Right renal cortex interstitium (tissue), 3 donors: ENCODE measurements around the gene LRRC26. TPM values are rescaled to one million over a fixed set of nuclear protein-coding genes. Genes with fewer than 3 reads are reported as not detected.
"Not testable (repeated sequence)": the region's sequence is repeated elsewhere in the genome, so short reads cannot be mapped to it uniquely, and the experiment has no call there.

ENCODE experiments used
- DNase-seq, 3 donors: peaks; one replicate each; pipeline ENCODE4 v3.0.0-alpha.2; 2013; ENCODE audit warnings: low read depth in 3 of 3, low spot score in 2 of 3
- polyA plus RNA-seq, 3 donors: library from polyadenylated mRNA; unstranded; fragments of 120-200 nt; gene quantifications; one replicate each; pipeline ENCODE4 v1.2.1, GENCODE V29; 2013; ENCODE audit not compliant: insufficient read length in 3 of 3

The LRRC26 gene
- polyA plus RNA-seq, 3 donors = not detected

- DNase-seq = not testable (repeated sequence)
These were observed 47.7 kb downstream of the LRRC26 start for GRCh38 chr9:137121927-137122795.

Other genes with a start within 250 kb of the LRRC26 start
- gene FBXW5, start 225.3 kb downstream of the LRRC26 start, polyA plus RNA-seq = 10 to 100 TPM; 32.5 to 43.5 (median 38.4) TPM
- under 1 TPM; 0.28 to 0.58 (median 0.46) TPM for gene C8G, start 224.8 kb downstream of the LRRC26 start, polyA plus RNA-seq
- 10 to 100 TPM; 13.1 to 18.8 (median 15.9) TPM for gene LCN12, start 217.8 kb downstream of the LRRC26 start, polyA plus RNA-seq
- 10 to 100 TPM; 20.9 to 29.3 (median 25.4) TPM for gene PTGDS, start 192.5 kb downstream of the LRRC26 start, polyA plus RNA-seq
- gene LCNL1, start 187.1 kb downstream of the LRRC26 start, polyA plus RNA-seq = under 1 TPM; 0.03 to 0.23 (median 0.12) TPM
- 10 to 100 TPM; 22.3 to 27.0 (median 24.4) TPM for gene PAXX, start 177.6 kb downstream of the LRRC26 start, polyA plus RNA-seq
- under 1 TPM in 2 of 3 donors, not detected in 1; 0.36 to 0.38 TPM for gene CLIC3, start 173.5 kb downstream of the LRRC26 start, polyA plus RNA-seq
- 10 to 100 TPM; 42.0 to 49.0 (median 46.3) TPM for gene ABCA2, start 141.8 kb downstream of the LRRC26 start, polyA plus RNA-seq
- gene FUT7, start 138.0 kb downstream of the LRRC26 start, polyA plus RNA-seq = under 1 TPM in 1 of 3 donors, not detected in 2; 0.06 TPM
- 10 to 100 TPM; 16.3 to 20.1 (median 18.7) TPM for gene NPDC1, start 123.9 kb downstream of the LRRC26 start, polyA plus RNA-seq
- gene ENTPD2, start 116.0 kb downstream of the LRRC26 start, polyA plus RNA-seq = 1 to 10 TPM; 2.9 to 3.9 (median 3.3) TPM
- 1 to 10 TPM; 5.4 to 6.2 (median 5.9) TPM for gene SAPCD2, start 99.5 kb downstream of the LRRC26 start, polyA plus RNA-seq
- gene UAP1L1, start 92.5 kb downstream of the LRRC26 start, polyA plus RNA-seq = 1 to 10 TPM; 3.5 to 5.4 (median 3.8) TPM
- 10 to 100 TPM; 43.6 to 48.3 (median 47.0) TPM for gene MAN1B1, start 83.1 kb downstream of the LRRC26 start, polyA plus RNA-seq
- 10 to 100 TPM; 11.8 to 19.8 (median 11.9) TPM for gene DPP7, start 55.3 kb downstream of the LRRC26 start, polyA plus RNA-seq
- not detected for gene GRIN1, start 30.9 kb downstream of the LRRC26 start, polyA plus RNA-seq
- not detected for gene TMEM210, start 2.0 kb upstream of the LRRC26 start, polyA plus RNA-seq
- gene ANAPC2, start 18.5 kb upstream of the LRRC26 start, polyA plus RNA-seq = 10 to 100 TPM; 29.1 to 34.5 (median 31.9) TPM
- gene SSNA1, start 18.6 kb upstream of the LRRC26 start, polyA plus RNA-seq = 10 to 100 TPM; 41.4 to 52.2 (median 43.2) TPM
- gene TPRN, start 30.7 kb upstream of the LRRC26 start, polyA plus RNA-seq = 10 to 100 TPM; 12.8 to 15.5 (median 13.2) TPM
- 10 to 100 TPM; 39.7 to 44.3 (median 42.6) TPM for gene TMEM203, start 35.6 kb upstream of the LRRC26 start, polyA plus RNA-seq
- 1 to 10 TPM; 7.6 to 8.2 (median 8.2) TPM for gene NDOR1, start 35.6 kb upstream of the LRRC26 start, polyA plus RNA-seq
- gene RNF208, start 52.2 kb upstream of the LRRC26 start, polyA plus RNA-seq = 1 to 10 TPM; 5.1 to 7.2 (median 5.2) TPM
- gene CYSRT1, start 55.1 kb upstream of the LRRC26 start, polyA plus RNA-seq = 1 to 10 TPM; 3.1 to 6.6 (median 5.6) TPM
- gene RNF224, start 57.5 kb upstream of the LRRC26 start, polyA plus RNA-seq = 1 to 10 TPM; 3.0 to 8.0 (median 4.6) TPM
- 1 to 10 TPM; 2.8 to 6.0 (median 5.2) TPM for gene SLC34A3, start 60.9 kb upstream of the LRRC26 start, polyA plus RNA-seq
- gene TUBB4B, start 71.2 kb upstream of the LRRC26 start, polyA plus RNA-seq = 100 to 1,000 TPM; 332 to 418 (median 352) TPM
- gene STPG3, start 81.2 kb upstream of the LRRC26 start, polyA plus RNA-seq = 1 to 10 TPM in 2 of 3 donors, under 1 TPM in 1; 0.75 to 1.6 (median 1.1) TPM
- 10 to 100 TPM; 45.5 to 54.0 (median 51.3) TPM for gene NELFB, start 85.3 kb upstream of the LRRC26 start, polyA plus RNA-seq
- 1 to 10 TPM; 3.7 to 4.3 (median 4.2) TPM for gene TOR4A, start 107.7 kb upstream of the LRRC26 start, polyA plus RNA-seq
- 1 to 10 TPM; 5.3 to 7.5 (median 6.4) TPM for gene NRARP, start 132.2 kb upstream of the LRRC26 start, polyA plus RNA-seq